Ovary (tissue), 9 donors: Measurements from ENCODE around the gene RNF151. TPM values are rescaled to one million over a fixed set of nuclear protein-coding genes. Genes with fewer than 3 reads are reported as not detected.
"Not testable (repeated sequence)": the region's sequence is repeated elsewhere in the genome, so short reads cannot be mapped to it uniquely, and the experiment has no call there.

Experiments used
- DNase-seq, 5 donors: peaks; one replicate each; pipeline ENCODE4 v3.0.0-alpha.2; 2019 to 2020
- H3K27ac ChIP-seq, 2 donors: fragments of 200-600 bp; one replicate each; pipeline versions ENCODE4 v1.5.1 to v1.8.0; 2019 to 2022
- H3K27me3 ChIP-seq: fragments of 200-600 bp; one replicate; pipeline ENCODE4 v1.8.0; 2022
- H3K36me3 ChIP-seq: fragments of 200-600 bp; sonication (generic); one replicate; pipeline ENCODE4 v1.5.1; 2019
- H3K4me1 ChIP-seq: one replicate; pipeline ENCODE4 v1.8.1; 2013; ENCODE audit warnings: mild to moderate bottlenecking, moderate library complexity; ENCODE audit not compliant: insufficient read depth
- H3K4me3 ChIP-seq: fragments of 200-600 bp; sonication (generic); one replicate; pipeline ENCODE4 v1.5.1; 2017
- H3K9me3 ChIP-seq, 2 donors: fragments of 200-600 bp in 1 of 2; sonication (generic) in 1 of 2; one replicate each; pipeline versions ENCODE4 v1.5.1 to v1.8.1; 2013 to 2019; ENCODE audit warnings: mild to moderate bottlenecking in 1 of 2, moderate library complexity in 1 of 2
- EP300 ChIP-seq: sonication (generic); formaldehyde crosslinking; IDR thresholded peaks from one replicate; pipeline ENCODE4 v1.6.1; 2017; ENCODE audit warnings: antibody characterized with exemption
- POLR2A ChIP-seq: fragments of 450-650 bp; IDR thresholded peaks from one replicate; pipeline ENCODE4 v1.6.1; 2017; ENCODE audit warnings: antibody characterized with exemption, mild to moderate bottlenecking, moderate library complexity
- WGBS, 3 donors: extraction: QIAGEN DNeasy Blood & Tissue Kit in 1 of 3; methylation state at CpG; one replicate each; pipeline versions ENCODE4 v1.1.5 to v1.1.7; 2013 to 2017; 5-methylcytosine and 5-hydroxymethylcytosine counted together
- intact Hi-C, 4 donors: fragments of 100-400 bp; cut with DNase I; formaldehyde crosslinking; loops; one replicate each; pipeline versions ENCODE4 v1.11.0 to v1.15.1; 2022 to 2023
- polyA plus RNA-seq, 2 donors: library from polyadenylated mRNA; stranded (reverse); fragments of 200-250 nt in 1 of 2; fragments of 350-450 nt in 1 of 2; fragmentation: Illumina TruSeq in 1 of 2; extraction: RNeasy Lipid Tissue Mini Kit (QIAGEN cat#74804) in 1 of 2; gene quantifications; one replicate each; pipeline ENCODE4 v1.2.3, GENCODE V29; 2013 to 2014
- total RNA-seq, 7 donors: library from RNA; depleted of rRNA in 2 of 7; stranded (reverse); fragments of >200 nt in 2 of 7; fragmentation: NEBNext Ultra II Directional in 3 of 7; extraction: Animal tissue kit (Norgen Biotek cat#: 25700) in 3 of 7; gene quantifications; one replicate each; pipeline versions ENCODE4 v1.1.0 to v1.2.4, GENCODE V29; 2016 to 2023
- TF ChIP-seq, protein P1 (sequence below), 3 donors: fragments of 450-650 bp in 2 of 3; fragments of 200-600 bp in 1 of 3; IDR thresholded peaks; one replicate each; pipeline versions ENCODE4 v1.5.1 to v1.8.0; 2016 to 2022; ENCODE audit warnings: antibody characterized with exemption in 3 of 3, mild to moderate bottlenecking in 1 of 3
- donor health status: DM: no; HTN: no; CAD: no; lungs with moderate emphysema.
- donor health status: DM: no; HTN: no; CAD: no.
- donor health status: Bipolar disorder and iron deficiency.
- donor health status: DM: yes; HTN: yes; CAD: no.
- donor health status: DM: no; HTN: no; CAD: no.
- donor health status: DM: yes; HTN: yes; CAD: no.

Gene RNF151
- total and polyA plus RNA-seq, 9 donors = 0.32 TPM; not detected in 8

- intact Hi-C loops = no loop called here
- TF ChIP-seq POLR2A = no peak
- no peak for TF ChIP-seq EP300
- TF ChIP-seq, protein P1, sequence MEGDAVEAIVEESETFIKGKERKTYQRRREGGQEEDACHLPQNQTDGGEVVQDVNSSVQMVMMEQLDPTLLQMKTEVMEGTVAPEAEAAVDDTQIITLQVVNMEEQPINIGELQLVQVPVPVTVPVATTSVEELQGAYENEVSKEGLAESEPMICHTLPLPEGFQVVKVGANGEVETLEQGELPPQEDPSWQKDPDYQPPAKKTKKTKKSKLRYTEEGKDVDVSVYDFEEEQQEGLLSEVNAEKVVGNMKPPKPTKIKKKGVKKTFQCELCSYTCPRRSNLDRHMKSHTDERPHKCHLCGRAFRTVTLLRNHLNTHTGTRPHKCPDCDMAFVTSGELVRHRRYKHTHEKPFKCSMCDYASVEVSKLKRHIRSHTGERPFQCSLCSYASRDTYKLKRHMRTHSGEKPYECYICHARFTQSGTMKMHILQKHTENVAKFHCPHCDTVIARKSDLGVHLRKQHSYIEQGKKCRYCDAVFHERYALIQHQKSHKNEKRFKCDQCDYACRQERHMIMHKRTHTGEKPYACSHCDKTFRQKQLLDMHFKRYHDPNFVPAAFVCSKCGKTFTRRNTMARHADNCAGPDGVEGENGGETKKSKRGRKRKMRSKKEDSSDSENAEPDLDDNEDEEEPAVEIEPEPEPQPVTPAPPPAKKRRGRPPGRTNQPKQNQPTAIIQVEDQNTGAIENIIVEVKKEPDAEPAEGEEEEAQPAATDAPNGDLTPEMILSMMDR (IDR thresholded peaks at IDR 0.05) = no peak
- WGBS, 3 donors = 25 to 37% (median 29%) methylated on average over 14 of the region's 14 CpGs
- peak in 3 of 5 donors; percentile 63 to 70 (median 63) for DNase-seq
- no peaks in the 10 kb centered on the region for H3K36me3 ChIP-seq
- H3K9me3 ChIP-seq = no peaks in the 10 kb centered on the region
- H3K27ac ChIP-seq = peak overlapping the region in 1 of 2 donors; percentile 55
- peaks cover 9% of the 10 kb centered on the region for H3K4me1 ChIP-seq
- no peaks in the 10 kb centered on the region for H3K27me3 ChIP-seq
- no peak overlapping the region for H3K4me3 ChIP-seq
These were observed 7.9 kb upstream of the RNF151 start for GRCh38 chr16:1958715-1959268.

GRCh38 chr16:1959269-1960039 lies 7.2 kb upstream of the RNF151 start, which contains the start of gene NDUFB10:
Gene NDUFB10 (plus strand): TSS chr16:1959538. CDS start chr16:1959625, 87 bp downstream.
- WGBS, 3 donors = 1% methylated on average over 65 to 79 of the region's 79 CpGs

DNA sequence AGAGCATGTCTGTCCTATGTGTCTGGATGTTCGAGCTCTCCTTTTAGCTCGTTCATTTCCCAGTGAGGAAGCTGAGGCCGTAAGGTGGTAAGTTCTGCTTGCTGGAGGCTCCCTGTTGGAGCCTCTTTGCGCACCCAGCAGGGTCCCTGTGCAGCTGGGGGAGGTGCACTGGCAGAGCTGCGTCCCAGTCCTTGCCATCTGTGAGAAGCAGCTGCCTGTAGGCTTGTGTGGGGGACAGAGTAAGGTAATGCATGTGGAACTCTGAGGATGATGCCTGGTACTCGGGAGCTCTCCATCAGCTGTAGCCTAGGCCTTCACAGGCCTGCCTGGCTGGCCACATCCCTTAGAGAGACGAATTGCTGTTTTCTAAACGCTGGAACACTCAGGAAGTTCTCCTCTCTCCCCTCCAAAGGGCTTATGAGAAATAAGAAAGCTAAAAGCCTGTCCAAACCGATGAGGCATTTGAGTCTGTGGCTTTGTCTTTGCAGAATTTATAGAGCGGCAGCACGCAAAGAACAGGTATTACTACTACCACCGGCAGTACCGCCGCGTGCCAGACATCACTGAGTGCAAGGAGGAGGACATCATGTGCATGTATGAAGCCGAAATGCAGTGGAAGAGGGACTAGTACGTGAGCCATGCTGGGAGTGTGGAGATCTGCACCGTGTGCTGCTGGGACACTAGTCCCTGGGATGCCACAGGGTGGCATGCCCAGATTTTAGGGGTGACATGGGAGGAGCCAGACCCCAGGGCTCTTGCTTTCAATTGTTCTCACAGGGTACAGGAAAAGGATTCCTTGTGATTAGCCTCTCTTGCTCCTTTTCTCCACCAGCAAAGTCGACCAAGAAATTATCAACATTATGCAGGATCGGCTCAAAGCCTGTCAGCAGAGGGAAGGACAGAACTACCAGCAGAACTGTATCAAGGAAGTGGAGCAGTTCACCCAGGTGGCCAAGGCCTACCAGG lies 5.7 kb upstream of the RNF151 start:
- TF ChIP-seq, protein P1 (IDR thresholded peaks at IDR 0.05) = no peak
- TF ChIP-seq POLR2A = no peak
- TF ChIP-seq EP300 = no peak
- Histone ChIP-seq H3K4me1 (peaks cover 14% of the 10 kb centered on the region), H3K4me3 (peak overlapping the region; percentile 75), H3K36me3 (no peaks in the 10 kb centered on the region), H3K27me3 (no peaks in the 10 kb centered on the region), H3K9me3 (no peaks in the 10 kb centered on the region), H3K27ac (no peak overlapping the region)
- DNase-seq = peak in 1 of 5 donors; percentile 44
- 35 to 43% (median 35%) methylated on average over 20 of the region's 20 CpGs for WGBS, 3 donors
- intact Hi-C loops = loop anchor here in 1 of 4 donors (10.0 kb wide), 1 partner anchor 1326 kb away; the partner anchor contains the start of genes METTL26 and WFIKKN1

More at GRCh38 chr16:1959269-1960039, 7.2 kb upstream of the RNF151 start, which contains the start of gene NDUFB10:
- Histone ChIP-seq H3K4me1 (peaks cover 9% of the 10 kb centered on the region), H3K27me3 (no peaks in the 10 kb centered on the region), H3K4me3 (peak within 1 kb of the TSS; percentile 75), H3K36me3 (no peaks in the 10 kb centered on the region), H3K9me3 (no peaks in the 10 kb centered on the region), H3K27ac (peak within 1 kb of the TSS in 1 of 2 donors; percentile 55)
- intact Hi-C loops = loop anchor here in 1 of 4 donors (10.0 kb wide), 1 partner anchor 1325 kb away; the partner anchor contains the start of genes METTL26 and WFIKKN1
- TF ChIP-seq POLR2A (peak; percentile 44), EP300 (no peak)
- TF ChIP-seq, protein P1 (IDR thresholded peaks at IDR 0.05) = peak; percentile 68 to 74 (median 70)
- peak; percentile 87 to 95 (median 93) for DNase-seq

GRCh38 chr16:1961651-1962067 lies 5.0 kb upstream of the RNF151 start:
- 46 to 55% (median 51%) methylated on average over 6 of the region's 6 CpGs for WGBS, 3 donors
- Histone ChIP-seq H3K36me3 (no peaks in the 10 kb centered on the region), H3K27ac (no peak overlapping the region), H3K4me3 (no peak overlapping the region), H3K9me3 (no peaks in the 10 kb centered on the region), H3K27me3 (no peaks in the 10 kb centered on the region), H3K4me1 (peaks cover 14% of the 10 kb centered on the region)
- no peak for TF ChIP-seq POLR2A
- TF ChIP-seq, protein P1 (IDR thresholded peaks at IDR 0.05) = no peak
- no peak for TF ChIP-seq EP300
- peak in 2 of 5 donors; percentile 20 to 34 for DNase-seq
- intact Hi-C loops = loop anchor here in 1 of 4 donors (10.0 kb wide), 1 partner anchor 1327 kb away; the partner anchor contains the start of genes METTL26 and WFIKKN1

GRCh38 chr16:1962161-1963153 lies 4.2 kb upstream of the RNF151 start:
- not testable (repeated sequence) for H3K27ac ChIP-seq
- H3K4me1 ChIP-seq = peaks cover 14% of the 10 kb centered on the region

More at GRCh38 chr16:1962161-1963153, 4.2 kb upstream of the RNF151 start:
- peak in 1 of 5 donors; percentile 38 for DNase-seq
- intact Hi-C loops = loop anchor here in 1 of 4 donors (10.0 kb wide), 1 partner anchor 1328 kb away; the partner anchor contains the start of genes METTL26 and WFIKKN1
- H3K9me3 ChIP-seq, H3K4me3 ChIP-seq, H3K36me3 ChIP-seq, H3K27me3 ChIP-seq: not testable (repeated sequence)
- 73 to 83% (median 74%) methylated on average over 35 to 37 of the region's 37 CpGs for WGBS, 3 donors
